DMS79 (cell line): ENCODE data around the gene UBE2R2.

Source experiments
- DNase-seq: peaks from one replicate; lab custom pipeline; 2025; lab: John Stamatoyannopoulos, UW

Gene UBE2R2

DNA sequence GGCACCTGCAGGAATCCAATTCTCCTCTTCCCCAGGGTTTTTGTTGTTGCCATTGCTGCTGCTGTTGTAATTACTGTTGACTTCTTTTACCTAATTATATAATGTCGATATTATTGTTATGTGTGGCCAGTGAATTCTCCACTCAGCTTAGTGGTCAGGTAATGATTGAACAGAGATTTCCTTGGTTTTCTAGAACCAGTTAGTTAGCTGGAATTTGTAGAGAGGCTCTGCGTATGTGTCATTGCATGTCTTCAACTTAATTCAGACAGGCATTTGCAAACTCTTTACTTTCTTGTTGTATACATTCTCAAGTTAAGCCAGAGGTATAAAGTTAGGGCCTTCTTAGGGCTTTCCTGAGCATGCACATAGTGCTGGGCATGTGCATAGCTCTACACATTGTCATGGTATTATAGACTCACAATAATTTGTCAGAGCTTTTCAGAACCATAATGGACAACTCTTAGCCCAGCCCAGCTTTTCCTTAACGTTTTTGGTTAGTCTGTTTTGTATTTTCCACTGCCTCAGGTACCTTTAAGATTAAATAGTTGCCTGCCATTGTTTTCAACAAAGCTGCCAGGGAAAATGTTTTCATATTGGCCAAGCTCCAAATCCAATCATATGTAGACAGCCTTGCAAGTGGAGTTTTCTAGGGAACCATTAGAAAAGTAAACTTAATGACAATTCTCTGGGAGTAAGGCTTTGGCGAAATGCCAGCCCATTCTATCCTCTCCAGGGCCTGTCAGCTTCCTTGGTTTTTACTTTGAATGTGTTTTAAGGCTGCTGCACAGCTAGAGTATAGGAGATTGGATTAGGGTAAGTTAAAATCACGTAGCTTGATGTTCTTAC lies 68.1 kb downstream of the UBE2R2 start:
- DNase-seq: peak; percentile 68

DNA sequence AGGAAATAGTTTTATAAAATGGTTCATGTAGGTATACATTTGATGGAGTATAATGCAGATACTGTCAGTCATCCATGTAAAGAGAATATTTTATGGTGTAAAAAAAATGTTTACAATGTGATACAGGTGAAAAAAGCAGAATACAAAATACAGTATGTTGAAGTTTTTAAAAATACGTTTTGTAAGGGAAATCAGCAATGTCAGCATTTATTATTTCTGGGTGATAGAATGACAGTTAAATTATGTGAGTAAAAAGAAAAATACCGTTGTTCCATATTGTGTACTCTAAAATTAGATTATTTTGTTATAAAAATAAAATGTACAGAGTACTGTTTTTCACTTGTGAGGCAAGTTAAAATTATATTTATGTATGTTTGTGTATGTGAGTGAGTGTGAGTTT lies 69.0 kb downstream of the UBE2R2 start:
- no peak for DNase-seq

DNA sequence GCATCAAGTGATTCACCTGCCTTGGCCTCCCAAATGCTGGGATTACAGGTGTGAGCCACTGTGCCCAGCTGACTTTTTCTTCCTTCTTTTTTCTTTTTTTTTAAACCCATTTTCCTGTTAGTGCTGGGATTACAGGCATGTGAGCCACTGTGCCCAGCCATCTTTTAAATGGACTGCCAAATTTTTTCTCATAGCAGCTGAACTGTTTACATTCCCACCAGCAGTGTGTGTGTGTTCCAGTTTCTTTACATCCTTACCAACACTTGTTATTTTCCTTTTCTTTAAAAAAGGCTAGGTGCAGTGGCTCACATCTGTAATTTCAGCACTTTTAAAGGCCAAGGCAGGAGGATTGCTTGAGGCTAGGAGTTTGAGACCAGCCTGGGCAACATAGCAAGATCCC lies 76.9 kb downstream of the UBE2R2 start:
- DNase-seq: no peak

DNA sequence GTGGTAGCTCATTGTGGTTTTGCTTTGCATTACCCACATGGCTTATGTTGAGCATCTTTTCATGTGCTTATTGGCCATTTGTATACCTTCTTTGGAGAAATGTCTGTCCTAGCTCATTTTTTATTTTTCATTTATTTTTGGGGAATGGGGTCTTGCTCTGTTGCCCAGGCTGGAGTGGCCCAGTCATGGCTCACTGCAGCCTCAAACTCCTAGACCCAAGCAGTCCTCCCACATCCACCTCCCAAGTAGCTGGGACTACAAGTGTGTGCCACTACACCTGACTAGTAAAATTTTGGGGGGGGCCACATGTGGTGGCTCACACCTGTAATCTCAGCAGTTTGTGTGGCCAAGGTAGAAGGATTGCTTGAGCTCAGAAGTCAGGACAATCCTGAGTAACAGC lies 77.4 kb downstream of the UBE2R2 start:
- no peak for DNase-seq

DNA sequence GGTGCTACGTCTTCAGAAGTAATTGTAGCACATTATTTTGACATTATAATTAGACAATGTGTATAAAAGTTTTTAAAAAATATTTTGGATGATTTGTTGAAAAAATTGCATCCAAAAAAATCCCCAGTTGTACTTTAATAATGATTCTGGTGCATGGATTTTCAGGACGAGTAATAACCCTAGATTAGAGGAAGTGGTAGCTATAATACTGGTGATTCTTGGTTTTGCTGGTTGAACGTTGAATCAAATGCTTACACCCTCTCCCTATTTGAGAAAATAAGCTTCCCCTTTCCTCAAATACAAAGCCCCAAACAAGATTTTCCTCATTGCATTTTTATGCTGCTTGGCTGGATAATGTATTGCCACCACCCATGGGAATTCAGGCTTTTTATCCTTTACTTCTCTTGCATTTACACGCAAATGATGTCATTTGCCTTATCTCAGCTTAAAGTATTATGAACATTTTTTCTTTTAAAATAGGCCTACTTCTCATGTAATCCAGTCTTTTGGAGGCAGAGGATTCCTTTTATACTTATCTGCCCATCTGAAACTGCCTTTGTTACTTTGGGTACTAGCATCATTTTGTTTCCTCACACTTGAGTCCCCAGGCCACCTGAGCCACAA lies 86.3 kb downstream of the UBE2R2 start:
- no peak for DNase-seq

DNA sequence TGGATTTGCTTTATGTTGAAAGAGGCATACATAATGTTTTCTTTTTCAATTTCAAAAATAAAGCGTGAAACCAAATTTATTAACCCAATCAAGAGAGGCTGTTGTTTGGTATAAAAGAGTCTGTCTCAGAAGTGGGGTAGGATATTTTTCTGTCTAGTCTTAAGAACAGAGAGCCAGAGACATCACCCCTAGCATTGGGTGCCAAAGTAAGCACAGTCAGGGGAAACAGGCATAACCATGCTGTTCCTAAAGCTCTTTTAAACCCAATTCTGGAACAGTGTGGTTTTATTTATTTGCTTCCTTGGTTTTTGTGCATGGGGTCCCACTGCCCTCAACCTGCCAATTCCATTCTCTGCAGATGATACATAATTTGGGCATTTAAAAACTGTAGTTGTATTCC lies 88.2 kb downstream of the UBE2R2 start:
- DNase-seq: no peak

DNA sequence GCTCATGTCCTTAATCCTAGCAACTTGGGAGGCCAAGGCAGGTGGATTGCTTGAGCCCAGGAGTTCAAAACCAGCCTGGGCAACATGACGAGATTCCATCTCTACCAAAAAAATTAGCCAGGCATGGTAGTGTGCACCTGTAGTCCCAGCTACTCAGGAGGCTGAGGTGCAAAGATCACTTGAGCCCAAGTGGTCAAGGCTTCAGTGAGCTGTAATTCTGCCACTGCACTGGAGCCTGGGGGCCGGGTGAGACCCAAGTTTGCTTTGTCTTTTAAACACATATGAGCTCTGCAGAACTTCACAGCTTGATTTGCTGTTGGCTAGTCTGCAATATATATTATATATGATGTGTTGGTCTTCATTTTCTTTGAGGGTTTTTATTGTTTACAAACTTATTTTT lies 89.8 kb downstream of the UBE2R2 start:
- DNase-seq: no peak

DNA sequence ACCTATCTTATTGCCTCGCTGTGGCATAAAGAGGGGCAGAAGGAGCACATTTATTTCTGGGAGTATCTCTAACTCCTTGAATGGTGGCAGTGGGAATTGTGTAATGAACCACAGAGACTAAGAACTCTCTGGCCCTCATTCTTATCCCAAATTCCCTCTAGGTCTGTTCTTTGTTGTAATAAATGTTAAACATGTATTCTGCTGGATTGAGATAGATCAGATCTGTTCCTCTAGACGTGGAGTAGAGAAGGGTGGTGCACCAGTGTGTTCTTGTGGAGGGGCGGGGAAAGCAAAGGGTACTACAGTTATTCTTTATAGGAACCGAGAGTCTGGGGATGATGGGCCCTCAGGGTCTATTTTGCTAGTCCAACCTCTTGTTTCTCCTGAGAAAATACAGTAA lies 90.4 kb downstream of the UBE2R2 start:
- DNase-seq: no peak

DNA sequence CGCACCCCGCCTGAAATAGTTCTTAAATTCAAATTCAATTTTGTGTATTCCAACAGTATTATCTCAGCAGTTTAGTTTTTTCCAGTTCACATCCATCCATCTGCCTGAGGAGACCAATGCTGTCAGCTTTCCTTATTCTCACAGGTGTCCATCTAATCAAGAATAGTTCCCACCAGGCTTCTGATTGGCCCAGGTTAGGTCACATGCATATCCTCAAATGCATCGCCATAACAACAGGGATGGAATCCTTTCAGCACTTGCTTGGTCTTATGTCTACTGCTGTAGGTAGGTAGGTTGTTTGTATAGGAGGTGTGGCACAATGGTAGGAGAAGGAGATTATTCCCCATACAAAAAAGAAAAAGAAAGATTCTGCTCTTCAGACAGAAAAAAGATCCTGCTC lies 91.2 kb downstream of the UBE2R2 start:
- no peak for DNase-seq

DNA sequence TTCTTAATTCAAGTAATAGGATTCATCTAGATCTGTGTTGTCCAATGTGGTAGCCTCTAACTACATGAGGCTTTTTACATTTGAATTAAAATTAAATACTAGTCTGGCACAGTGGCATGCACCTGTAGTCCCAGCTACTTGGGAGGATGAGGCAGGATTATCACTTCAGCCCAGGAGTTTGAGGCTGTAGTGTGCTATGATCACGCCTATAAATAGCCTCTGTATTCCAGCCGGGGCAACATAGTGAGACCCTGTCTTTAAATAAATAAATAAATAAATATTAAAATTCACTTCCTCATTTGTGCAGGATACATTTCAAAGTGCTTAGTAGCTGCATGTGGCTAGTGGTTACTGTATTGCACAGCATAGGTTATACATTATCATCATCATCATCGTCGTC lies 91.8 kb downstream of the UBE2R2 start:
- DNase-seq: no peak

DNA sequence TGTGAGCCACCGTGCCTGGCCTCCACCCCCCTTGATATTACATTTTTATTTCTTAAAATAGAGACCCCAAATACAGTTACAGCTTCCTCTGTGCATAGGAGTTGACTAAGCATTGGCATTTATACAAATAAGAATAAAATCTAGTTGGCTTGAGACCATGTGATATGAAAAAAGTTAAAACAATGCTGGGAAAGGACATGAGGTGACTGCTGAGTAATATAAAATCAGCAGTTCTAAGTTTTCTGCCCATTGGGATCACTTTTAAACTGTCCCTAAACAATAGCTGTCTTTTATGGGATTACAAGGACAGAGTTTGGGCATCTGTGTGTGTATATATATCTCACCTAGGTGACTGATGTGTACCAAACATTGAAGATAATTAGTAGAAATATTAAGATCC lies 96.6 kb downstream of the UBE2R2 start:
- DNase-seq: no peak

DNA sequence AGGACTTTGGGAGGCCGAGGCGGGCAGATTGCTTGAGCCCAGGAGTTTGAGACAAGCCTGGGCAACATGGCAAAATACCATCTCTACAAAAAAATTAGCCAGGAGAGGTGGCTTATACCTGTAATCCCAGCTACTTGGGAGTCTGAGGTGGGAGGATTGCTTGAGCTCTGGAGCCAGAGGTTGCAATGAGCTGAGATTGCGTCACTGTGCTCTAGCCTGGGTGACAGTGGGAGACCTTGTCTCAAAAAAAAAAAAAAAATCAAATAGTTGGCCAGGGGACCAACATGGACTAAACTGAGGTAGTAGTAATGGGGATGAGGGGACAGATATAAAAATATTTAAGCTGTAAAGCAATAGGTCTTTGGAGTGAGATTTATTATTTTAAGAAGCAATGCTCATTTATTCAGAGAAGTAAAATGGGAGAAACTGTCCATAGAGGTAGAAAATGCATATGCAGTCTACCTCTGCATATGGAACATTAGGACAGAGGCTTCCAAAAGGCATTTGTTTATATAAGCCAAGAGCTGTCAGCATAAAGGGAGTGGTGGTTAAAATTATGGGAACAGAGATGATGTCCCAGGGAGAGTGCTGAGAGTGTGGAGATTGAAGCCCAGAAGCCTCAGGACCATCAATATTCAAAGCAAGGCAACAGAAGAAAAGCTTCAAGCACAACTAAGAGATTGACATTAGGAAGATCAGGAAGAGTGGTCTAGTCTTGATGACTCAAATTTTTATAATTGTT lies 98.1 kb downstream of the UBE2R2 start:
- DNase-seq: no peak

DNA sequence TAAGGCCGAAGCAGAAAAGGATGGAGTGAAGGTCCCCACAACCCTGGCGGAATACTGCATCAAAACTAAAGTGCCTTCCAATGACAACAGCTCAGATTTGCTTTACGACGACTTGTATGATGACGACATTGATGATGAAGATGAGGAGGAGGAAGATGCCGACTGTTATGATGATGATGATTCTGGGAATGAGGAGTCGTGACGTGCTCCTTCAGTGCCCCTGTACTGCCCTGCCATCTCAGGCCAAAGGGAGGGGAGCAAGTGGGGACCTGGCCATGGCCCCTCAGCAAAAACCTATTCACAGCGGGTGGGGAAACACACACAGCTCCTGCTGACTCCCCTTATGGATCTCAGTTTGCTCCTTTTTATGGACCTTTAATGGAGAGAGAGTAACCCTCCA lies 100.1 kb downstream of the UBE2R2 start:
- DNase-seq: no peak

DNA sequence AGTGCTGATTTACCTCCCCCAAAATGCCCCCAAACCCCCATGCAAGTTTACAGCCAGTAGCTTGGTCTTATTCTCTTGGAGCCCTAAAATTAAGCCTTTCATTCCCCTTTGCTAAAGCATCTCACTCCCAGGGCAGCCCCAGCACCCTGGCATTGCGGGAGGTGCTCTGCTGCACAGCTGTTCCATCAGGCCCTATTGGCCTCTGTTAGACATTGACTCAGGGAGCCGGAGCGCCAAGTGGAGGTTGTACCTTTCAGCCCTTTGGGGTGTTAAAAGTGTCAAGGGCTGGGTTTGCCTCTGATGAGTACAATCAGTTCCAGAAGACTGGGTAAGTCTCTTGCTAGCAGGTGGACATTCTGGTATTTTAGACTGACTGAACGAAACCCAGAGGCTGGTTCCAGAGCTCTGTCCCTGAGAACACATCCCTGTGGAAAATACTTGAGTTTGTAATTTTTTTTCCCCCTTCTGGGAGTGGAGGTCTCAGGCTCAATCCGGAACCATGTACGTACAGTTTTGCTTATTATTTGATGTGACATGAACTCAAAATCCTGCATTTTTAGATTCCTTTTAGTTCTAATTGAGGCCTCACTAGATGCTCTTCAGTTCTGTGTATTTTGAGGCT lies 102.4 kb downstream of the UBE2R2 start:
- no peak for DNase-seq

DNA sequence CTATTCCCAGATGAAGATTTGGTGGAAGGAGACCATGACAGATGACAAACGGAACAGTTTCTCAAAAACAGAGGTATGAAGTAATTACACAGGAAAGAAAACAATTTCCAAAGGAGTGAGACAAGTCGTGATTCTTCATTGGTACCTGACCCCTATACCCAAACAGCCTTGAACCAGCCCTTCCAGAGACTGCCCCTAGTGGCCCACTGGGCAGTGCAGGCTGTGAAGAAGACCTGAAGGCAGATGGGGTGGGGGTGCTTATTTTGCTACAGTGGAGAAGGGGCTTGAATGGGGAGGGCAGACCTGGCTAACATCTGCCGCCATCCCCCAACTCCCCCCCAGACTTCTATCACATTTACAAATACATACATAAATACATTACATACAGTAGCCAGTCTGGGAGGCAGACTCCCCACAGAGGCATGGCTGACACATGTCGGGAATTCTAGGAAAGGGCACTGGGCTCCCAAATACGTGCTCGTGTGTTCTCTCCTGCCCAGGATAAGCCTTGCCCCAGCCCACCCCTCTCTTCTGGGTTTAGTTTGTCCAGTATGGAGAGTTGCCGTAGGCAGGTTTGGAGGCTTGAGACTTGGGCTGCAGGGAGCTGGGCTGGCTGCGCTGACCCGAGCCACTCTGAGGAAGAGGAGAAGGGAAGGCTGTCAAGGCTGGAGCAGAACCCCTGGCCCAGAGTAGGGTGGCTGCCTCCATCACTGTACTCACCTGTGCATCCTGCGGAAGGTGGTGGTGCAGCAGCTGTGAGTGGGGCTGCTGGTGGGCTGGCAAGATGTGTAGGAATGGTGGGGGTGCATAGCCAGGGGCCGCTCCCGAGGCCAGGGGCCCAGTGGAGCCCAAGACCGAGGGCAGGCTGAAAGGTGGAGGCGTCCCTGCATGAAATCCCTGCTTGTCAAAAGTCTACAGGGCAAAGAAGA lies 105.3 kb downstream of the UBE2R2 start:
- DNase-seq: no peak

DNA sequence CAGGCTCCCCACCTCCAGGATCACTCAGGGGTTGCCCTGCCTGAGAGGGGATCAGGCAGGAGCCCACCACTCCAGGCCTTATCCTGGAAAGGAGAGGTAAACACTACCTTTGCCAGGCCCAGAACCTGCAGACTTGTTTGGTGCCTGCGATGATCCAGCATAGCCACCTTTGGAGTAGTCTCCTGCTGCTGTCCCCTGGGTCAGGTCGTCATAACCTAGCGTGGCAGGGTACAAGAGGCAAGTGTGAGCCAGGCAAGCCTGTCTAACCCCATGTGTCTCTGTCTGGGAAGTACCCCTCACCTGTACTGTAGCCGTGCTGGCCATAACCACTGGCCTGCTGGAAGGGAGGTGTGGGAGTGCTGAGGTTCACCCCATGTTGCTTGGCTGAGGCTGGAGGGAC lies 106.1 kb downstream of the UBE2R2 start:
- no peak for DNase-seq

DNA sequence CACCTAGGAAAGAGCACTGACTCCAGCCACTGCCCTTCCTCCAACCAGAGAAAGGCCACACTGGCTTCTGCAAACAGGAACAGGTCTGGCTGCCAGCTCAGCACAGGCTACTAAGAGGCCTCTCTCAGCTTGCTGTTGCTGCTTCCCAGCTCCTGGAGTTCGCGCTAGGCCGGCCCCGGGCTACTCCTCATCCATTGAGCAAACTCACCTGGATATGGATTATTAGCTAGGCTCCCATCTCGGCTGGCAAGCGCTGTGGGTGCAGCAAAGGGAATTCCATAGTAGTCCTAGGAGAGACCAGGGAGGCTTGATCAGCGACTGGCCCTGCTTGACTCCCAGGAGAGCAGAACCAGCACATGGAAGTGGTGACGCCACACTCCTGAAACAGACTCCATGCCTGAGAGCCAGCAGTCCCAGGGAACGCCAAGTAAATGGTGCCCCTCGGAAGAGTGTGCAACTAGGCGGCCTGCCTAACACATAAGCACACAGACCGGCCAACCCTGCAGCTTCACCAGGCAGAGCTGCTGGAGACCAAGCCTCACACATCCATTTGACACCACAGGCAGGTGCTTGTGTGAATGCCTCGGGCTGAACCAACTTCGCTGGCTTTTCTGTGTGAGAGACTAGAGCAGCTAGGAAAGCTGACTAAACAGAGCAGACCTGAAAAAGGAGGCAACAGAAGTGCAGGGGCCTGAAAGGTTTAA lies 107.2 kb downstream of the UBE2R2 start:
- DNase-seq: no peak

DNA sequence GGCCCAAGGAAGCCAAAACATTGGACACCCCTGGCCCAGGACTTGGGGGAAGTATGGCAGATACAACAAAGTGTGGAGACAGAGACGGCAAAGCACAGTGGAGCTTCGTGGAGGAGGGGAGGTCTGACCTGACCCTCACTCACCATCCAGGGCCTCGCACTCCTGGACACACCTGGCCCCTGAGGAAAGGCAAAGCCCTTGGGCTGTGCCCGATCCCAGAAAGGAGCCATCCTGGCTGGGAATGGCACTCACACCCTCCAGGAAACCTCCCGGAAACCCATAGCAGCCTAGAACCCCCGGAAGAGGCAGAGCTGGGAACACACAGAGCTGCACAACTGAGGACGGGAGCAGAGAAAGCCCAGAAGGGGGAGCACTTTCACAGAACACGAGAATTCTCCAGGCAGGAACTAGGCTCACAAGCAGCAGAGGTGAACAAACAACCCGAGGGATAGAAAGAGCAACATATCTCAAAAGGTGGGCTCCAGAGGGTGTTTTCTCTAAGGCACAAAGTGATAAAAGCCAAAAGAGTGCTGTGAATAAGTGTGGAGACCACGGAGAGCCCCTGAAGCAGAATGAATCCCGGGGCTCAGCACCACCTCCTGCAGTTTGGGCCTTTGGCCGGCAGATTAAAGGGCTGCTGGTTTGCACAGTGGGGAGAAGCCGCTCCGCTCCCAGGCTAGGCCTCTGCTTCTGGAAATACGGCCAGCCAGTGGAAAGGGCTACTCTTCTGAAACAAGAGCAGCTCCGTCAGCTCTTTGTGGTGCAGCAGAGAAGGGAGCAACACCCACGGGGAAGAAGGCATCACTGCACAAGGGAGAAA lies 108.2 kb downstream of the UBE2R2 start:
- no peak for DNase-seq

DNA sequence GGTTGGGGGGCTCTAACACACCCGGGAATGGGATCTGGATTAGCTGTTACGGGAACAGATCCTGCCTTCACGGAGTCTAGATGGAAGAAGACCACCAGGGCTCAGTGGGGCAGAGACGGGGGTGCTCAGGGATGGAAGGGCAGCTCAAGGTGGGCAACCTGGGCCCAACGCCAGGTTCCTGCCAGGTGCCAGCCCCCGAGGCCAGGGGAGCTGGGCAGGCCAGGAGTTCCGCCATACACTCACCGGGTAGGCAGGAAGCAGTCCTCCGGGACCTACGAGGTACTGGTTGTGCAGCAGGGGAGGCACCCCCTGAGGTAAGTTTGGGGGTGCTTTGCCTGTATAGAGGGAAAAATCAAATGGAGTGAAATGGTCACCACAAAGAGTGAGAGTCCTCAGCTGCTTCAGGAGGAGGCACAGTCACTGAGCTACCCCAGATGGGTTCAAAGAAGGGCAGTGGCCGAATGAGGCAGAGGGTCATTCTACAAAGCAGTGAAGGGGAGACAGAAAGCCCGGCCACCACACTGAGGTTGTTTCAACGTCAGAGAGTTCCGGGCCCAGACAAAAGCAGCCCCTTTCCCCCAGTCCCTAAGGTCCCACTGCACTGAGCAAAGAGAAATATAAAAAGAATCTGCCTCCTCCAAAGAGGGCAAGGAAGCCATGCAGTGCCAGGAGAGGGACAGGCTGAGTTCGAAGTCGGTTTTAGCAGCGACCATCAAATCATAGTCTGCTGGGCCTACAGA lies 110.0 kb downstream of the UBE2R2 start:
- DNase-seq: no peak
